GM12872 (cell line): ENCODE data around the gene CDKL2.

Experiments
- CTCF ChIP-seq: IDR thresholded peaks from 3 replicates; pipeline ENCODE4 v1.5.1; 2011; ENCODE audit warnings: low read depth, mild to moderate bottlenecking, low read length, moderate library complexity; ENCODE audit not compliant: insufficient read depth

Gene CDKL2

GRCh38 chr4:75547647-75548387 lies 82.5 kb downstream of the CDKL2 start:
- no peak for TF ChIP-seq CTCF

GRCh38 chr4:75545526-75545925 lies 84.8 kb downstream of the CDKL2 start:
- no peak for TF ChIP-seq CTCF

DNA sequence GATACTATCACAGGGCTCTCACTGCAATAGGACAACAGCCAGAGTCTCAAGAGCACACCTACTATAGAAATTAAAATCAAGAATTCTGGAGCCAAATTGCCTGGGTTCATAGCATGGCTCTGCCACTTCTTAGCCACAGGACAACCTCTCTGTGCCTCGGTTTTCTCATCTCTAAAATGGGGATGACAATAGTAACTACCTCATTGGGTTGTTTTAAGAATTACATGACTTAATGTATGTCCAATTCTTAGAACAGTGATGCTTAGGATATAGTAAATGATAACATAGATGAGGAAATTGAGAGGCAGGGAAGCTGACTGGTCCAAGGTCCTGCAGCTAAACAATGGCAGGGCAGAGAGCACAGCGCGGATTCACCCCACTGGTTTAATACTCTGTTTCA lies 85.5 kb downstream of the CDKL2 start:
- no peak for TF ChIP-seq CTCF

DNA sequence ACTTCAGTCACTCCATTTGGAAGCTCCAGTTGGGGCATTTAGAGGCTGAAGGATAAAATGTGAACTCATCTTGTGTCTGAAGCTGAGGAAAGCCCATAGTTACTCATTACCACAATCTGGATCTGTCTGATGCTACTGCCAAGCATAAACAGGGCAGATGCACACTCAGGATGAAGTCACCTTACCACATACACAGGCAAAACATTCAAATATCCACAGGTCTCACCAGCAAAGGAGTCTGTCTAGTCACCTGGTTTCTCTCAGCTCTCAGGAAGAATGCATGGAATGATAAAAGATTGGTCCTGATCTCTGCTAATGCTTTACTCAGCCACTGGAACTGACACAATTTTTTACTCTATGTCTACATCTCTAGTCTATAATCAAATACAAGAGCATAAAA lies 87.5 kb downstream of the CDKL2 start:
- no peak for TF ChIP-seq CTCF

- TF ChIP-seq CTCF: no peak
Observed at GRCh38 chr4:75530556-75531322, 99.6 kb downstream of the CDKL2 start.
